Vagina (tissue), 2 donors: ENCODE results near the gene BACH1.

Source experiments
- POLR2A ChIP-seq, 2 donors: fragments of 450-650 bp; IDR thresholded peaks; one replicate each; pipeline ENCODE4 v1.6.1; 2017; ENCODE audit warnings: antibody characterized with exemption in 2 of 2, mild to moderate bottlenecking in 2 of 2, moderate library complexity in 2 of 2
- TF ChIP-seq, protein P1 (sequence below), 3 experiments: fragments of 450-650 bp in 2 of 3; fragments of 200-600 bp in 1 of 3; sonication (generic) in 1 of 3; IDR thresholded peaks; one replicate each; pipeline ENCODE4 v1.5.1; 2017 to 2019; ENCODE audit warnings: antibody characterized with exemption in 3 of 3, mild to moderate bottlenecking in 2 of 3, moderate library complexity in 2 of 3

DNA sequence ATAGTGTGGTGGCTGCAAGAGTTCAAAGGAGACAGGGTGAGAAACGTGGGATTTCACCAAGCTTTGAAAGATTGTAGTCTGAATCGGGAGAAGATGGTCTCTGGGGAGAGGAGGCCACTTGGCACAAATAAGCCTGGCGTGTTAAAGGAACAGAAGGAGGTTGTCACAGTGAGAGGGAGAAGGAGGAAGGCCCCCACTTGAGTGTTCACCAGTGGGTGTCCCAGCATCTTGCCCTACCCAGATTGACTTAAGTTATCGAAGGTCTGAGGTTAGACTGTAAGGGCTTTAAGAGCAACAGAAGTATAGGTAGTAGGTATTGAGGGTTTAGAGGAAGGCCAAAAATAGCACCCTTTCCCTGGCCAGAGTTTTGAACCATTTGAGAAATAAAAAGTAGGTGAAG, 48.0 kb downstream of the BACH1 start:
- TF ChIP-seq, protein P1, sequence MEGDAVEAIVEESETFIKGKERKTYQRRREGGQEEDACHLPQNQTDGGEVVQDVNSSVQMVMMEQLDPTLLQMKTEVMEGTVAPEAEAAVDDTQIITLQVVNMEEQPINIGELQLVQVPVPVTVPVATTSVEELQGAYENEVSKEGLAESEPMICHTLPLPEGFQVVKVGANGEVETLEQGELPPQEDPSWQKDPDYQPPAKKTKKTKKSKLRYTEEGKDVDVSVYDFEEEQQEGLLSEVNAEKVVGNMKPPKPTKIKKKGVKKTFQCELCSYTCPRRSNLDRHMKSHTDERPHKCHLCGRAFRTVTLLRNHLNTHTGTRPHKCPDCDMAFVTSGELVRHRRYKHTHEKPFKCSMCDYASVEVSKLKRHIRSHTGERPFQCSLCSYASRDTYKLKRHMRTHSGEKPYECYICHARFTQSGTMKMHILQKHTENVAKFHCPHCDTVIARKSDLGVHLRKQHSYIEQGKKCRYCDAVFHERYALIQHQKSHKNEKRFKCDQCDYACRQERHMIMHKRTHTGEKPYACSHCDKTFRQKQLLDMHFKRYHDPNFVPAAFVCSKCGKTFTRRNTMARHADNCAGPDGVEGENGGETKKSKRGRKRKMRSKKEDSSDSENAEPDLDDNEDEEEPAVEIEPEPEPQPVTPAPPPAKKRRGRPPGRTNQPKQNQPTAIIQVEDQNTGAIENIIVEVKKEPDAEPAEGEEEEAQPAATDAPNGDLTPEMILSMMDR (IDR thresholded peaks at IDR 0.05): no peak
- TF ChIP-seq POLR2A (IDR thresholded peaks at IDR 0.05): no peak
